ENCODE measurements around the gene FBXL7. TPM values are rescaled to one million over a fixed set of nuclear protein-coding genes. Genes with fewer than 3 reads are reported as not detected.
A peak's percentile ranks its signal among the peaks of the same experiment; 100 is the strongest.

FBXL7 gene
- total RNA-seq, 1 donor from 2014 or later: 70.7 TPM

- H3K4me3 Mint-ChIP-seq: no peak overlapping the region
- H3K9me3 Mint-ChIP-seq: peaks cover 9% of the 10 kb centered on the region
- DNase-seq (ENCODE audit: low spot score in 2 of 2, unreplicated experiment in 2 of 2): no peak
- no peak overlapping the region for H3K27ac Mint-ChIP-seq
- H3K27me3 Mint-ChIP-seq (ENCODE audit: low read depth): no peaks in the 10 kb centered on the region
- H3K4me1 Mint-ChIP-seq: peaks cover 50% of the 10 kb centered on the region
- peaks cover 10% of the 10 kb centered on the region for H3K36me3 Mint-ChIP-seq
- no peak for TF ChIP-seq CTCF (IDR thresholded peaks at IDR 0.05; ENCODE audit: unreplicated experiment)
Observed at GRCh38 chr5:15720515-15720914, 220.5 kb downstream of the FBXL7 start.

- TF ChIP-seq CTCF (IDR thresholded peaks at IDR 0.05; ENCODE audit: unreplicated experiment): no peak
- Mint-ChIP-seq H3K4me1 (peaks cover 32% of the 10 kb centered on the region), H3K4me3 (no peak overlapping the region), H3K36me3 (peaks cover 19% of the 10 kb centered on the region), H3K9me3 (peaks cover 22% of the 10 kb centered on the region), H3K27ac (no peak overlapping the region), H3K27me3 (ENCODE audit: low read depth) (no peaks in the 10 kb centered on the region)
- no peak for DNase-seq (ENCODE audit: low spot score in 2 of 2, unreplicated experiment in 2 of 2)
Observed at GRCh38 chr5:15722305-15722704, 222.3 kb downstream of the FBXL7 start.

GRCh38 chr5:15727375-15727774 is 227.4 kb downstream of the FBXL7 start:
- Mint-ChIP-seq H3K27me3 (ENCODE audit: low read depth) (no peaks in the 10 kb centered on the region), H3K4me3 (no peak overlapping the region), H3K27ac (no peak overlapping the region), H3K4me1 (peaks cover 14% of the 10 kb centered on the region), H3K9me3 (peaks cover 49% of the 10 kb centered on the region), H3K36me3 (peaks cover 45% of the 10 kb centered on the region)
- DNase-seq (ENCODE audit: low spot score in 2 of 2, unreplicated experiment in 2 of 2): no peak
- no peak for TF ChIP-seq CTCF (IDR thresholded peaks at IDR 0.05; ENCODE audit: unreplicated experiment)

- TF ChIP-seq CTCF (IDR thresholded peaks at IDR 0.05; ENCODE audit: unreplicated experiment): no peak
- H3K36me3 Mint-ChIP-seq: peaks cover 45% of the 10 kb centered on the region
- H3K4me1 Mint-ChIP-seq: peaks cover 14% of the 10 kb centered on the region
- H3K9me3 Mint-ChIP-seq: peaks cover 49% of the 10 kb centered on the region
- H3K4me3 Mint-ChIP-seq: no peak overlapping the region
- H3K27ac Mint-ChIP-seq: no peak overlapping the region
- no peak for DNase-seq (ENCODE audit: low spot score in 2 of 2, unreplicated experiment in 2 of 2)
- no peaks in the 10 kb centered on the region for H3K27me3 Mint-ChIP-seq (ENCODE audit: low read depth)
Observed at GRCh38 chr5:15728811-15729210, 228.8 kb downstream of the FBXL7 start.

GRCh38 chr5:15731699-15732098 is 231.7 kb downstream of the FBXL7 start:
- no peak overlapping the region for H3K4me3 Mint-ChIP-seq
- H3K27ac Mint-ChIP-seq: peak overlapping the region; percentile 41

More at GRCh38 chr5:15731699-15732098, 231.7 kb downstream of the FBXL7 start:
- no peak for DNase-seq (ENCODE audit: low spot score in 2 of 2, unreplicated experiment in 2 of 2)
- Mint-ChIP-seq H3K27me3 (ENCODE audit: low read depth) (no peaks in the 10 kb centered on the region), H3K9me3 (peaks cover 32% of the 10 kb centered on the region), H3K4me1 (peaks cover 27% of the 10 kb centered on the region), H3K36me3 (peaks cover 32% of the 10 kb centered on the region)
- no peak for TF ChIP-seq CTCF (IDR thresholded peaks at IDR 0.05; ENCODE audit: unreplicated experiment)

Measured in mesothelial cell of epicardium (in vitro differentiated cells).